ENCODE data around the gene RHBG.

RHBG gene

DNA sequence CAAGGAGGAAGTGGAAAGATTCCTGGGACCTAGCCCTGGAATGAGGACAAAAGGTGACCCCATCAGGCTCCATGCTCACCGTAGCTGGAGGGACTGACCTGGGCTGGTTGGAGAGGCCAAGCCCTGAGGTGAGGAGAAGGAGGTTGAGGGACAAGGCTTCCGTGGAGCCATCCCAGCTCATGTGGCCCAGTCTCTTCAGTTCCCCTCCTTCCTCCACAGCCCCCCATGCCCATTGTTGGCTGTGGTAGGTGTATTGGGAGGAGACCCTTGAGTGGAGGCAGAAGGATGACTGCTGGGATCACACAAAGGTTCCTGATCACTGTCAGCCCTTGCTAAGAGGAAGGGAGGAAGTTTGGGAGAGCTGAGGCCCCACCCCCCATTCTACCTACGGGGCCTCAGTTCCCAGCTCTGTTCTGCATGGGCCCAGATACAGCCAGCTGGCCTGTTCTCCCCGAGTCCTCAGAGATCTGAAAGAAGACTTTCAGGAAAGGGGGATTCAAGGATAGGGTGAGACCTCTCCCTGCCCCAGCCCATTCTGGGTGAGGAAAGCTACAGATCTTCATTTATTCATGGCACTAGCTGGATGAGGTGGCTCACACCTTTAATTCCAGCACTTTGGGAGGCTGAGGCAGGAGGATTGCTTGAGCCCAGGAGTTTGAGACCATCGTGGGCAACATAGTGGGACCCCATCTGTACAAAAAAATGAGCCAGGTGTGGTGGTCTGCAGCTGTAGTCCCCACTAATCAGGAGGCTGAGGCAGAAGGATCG lies 17.3 kb downstream of the RHBG start:
- no peak for DNase-seq

DNA sequence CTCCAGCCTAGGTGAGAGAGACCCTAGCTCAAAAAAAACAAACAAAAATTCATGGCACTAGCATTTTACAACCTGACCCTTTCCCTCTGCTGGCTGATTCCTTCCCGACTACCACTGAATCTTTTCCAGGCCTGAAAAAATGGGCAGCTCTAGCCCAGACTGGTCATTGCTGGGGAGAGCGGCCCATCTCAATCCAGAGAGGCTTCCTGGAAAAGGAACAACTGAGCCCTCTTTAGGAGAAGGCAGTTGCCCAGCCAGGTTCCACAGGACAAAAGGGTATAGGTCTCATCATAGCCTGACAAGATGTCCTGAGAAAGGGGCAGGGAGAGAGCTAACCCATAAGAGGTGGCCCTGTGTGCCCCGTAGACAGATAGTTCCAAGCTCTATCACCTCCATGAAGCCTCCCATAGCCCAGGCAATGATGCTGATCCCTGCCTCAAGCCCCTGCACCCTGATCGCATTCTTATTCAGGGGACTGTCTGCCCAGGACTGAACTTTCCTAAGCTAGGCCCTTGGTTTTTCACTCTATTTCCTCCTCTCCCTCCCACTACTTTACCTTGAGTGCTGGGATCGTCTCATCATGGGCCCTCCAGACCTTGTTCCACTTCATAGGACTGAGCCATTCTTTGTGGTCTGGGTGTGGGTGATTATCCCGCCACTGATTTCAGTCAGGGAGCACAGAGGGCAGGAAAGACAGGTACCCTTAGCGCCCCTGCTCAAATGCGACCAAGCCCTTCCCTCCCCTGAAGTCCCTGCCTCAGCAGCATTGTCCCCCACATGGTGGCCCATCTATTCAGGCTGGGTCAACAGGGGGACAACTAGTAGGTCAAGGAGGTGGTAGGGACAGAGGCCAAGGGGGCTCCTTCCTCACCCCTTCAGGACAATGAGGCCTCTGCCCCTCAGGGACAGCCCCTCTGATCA lies 18.2 kb downstream of the RHBG start:
- DNase-seq: no peak

DNA sequence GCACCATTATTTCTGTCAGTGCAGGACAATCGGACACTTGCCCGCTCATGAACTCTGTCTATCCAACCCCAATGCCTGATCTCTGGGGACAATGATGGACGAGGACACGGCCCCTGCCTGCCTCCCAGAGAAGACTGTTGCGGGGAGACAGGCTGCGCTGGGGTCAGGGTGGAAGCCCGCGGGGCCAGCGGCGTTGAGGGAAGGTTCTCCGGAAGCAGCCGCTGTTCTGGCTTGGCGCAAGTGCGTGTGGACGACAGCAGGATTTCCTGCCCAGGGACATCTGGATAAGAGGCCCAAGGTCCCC lies 18.8 kb downstream of the RHBG start:
- DNase-seq: peak in 5 of 58 donors; percentile 44 to 69 (median 59)

DNA sequence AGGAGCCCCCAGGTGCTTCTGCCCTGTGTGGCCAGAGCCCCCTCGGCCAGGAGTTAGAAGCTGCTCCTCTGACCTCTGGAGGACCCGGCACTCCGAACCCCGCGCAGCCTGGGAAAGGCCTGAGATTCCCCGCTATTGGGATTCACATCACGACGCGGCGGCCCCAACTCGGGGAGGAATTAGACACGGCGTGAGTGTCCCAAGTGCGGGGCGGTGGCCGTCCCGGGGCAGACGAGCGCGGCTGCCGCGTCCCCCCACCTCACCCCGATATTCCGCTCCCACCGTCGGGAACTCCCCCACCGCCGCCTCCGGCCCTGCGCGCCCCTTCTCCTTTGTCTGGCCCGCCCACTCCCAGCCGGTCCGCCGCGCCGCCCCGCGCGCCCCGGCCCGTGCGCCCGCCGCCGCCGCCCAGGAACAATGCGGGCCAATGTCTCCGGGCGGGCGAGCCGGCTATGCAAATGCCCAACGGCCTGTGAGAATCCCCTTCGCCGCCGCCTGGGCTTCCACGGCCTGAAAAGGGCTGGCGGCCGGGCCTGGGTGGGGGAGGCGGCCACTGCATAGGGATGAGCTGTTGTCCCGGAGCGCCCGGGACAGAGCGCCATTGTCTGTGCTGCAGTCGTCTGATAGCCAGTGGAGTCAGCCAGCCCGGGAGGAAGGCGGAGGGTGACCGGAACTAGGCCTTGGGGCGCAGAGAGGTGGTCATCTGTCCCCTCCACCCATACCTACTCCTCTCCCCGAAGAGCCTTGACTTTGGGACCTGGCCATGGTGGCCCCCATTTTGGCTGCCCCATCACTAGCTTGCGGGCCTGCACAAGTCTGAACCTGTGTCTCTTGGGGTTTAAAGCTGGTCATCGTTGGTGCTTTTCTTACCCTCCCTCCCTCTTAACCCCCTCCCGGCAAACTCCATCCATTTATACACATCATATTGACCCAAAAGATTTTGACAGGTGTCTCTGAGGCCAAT lies 19.4 kb downstream of the RHBG start:
- DNase-seq: peak in 56 of 58 donors; percentile 27 to 96 (median 86)

DNA sequence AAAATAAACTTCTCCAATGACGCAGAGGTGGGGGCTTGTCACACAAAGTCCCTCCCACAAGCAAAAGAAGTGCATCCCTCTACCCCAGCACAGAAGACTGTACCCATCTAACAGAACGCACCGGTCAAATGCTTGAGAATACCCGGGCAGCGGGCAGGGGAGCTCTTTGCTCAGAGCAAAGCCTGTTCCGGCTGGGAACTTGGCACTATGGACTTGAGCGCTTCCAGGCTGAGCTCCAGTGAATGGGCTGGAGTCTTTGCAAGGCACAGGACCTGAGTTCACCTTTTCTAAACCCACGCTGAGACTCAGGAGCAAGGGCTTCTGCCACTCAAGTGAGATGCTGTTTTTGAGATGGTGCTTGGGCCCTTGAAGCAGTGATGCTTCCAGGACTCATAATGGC lies 20.3 kb downstream of the RHBG start:
- DNase-seq: peak in 32 of 58 donors; percentile 10 to 66 (median 38)

DNA sequence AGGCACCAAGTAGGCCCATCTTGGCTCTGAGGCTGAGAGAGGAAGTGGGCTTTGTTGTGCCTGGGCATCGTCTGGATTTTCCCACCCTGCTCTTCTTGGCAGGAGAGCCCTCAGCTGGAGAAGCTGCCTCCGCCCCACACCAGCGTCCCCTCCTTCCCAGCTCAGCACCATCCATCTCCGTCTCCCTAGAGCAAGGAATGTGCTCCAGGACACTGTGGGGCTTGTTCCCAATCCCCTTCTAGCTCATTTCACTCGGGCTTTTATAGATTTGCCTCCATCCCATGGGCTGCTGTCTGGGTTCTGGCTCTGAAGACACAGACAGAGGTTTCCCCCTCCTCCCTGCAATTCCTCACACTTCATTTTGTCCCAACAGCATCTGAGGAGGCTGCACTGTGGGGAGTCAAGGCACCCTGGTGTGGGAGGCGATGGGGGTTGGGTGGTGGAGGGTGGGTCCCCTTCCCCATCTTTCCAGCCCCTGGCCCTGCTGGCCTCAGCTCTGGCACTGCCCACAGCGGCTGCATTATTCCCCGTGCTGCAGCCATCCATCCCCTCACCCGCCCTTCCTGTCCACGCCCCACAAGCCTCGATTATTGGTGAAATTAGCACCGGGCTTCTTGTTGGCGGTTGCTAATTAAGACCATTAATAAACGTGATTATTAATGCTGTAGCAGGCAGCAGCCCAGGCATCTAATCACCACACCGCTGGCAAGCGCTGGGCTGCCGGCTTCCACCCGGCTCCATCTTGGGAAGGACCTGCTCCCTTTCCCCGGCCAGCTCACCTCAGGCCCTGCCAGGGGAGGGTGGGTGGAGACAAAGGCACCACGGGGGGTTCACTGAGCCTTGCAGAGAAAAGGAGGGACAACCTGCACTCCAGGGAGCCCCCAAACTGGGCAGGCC lies 21.7 kb downstream of the RHBG start:
- peak in 49 of 58 donors; percentile 25 to 93 (median 64) for DNase-seq

DNA sequence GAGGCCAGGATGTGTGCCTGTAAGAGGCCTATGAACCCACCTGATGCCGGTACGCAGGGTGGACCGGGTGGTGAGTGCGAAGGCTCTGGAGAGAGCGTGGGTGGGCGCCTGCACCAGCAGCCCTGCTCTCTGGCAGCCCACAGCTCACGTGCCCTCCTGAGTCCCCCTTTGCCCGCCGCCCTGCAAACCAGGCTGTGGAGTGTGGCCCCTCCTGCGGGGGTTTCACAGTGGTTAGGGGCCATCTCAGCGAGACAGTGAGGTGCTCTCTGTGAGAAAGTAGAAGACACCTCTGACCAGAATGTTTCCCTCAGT lies 22.3 kb downstream of the RHBG start:
- no peak for DNase-seq

DNA sequence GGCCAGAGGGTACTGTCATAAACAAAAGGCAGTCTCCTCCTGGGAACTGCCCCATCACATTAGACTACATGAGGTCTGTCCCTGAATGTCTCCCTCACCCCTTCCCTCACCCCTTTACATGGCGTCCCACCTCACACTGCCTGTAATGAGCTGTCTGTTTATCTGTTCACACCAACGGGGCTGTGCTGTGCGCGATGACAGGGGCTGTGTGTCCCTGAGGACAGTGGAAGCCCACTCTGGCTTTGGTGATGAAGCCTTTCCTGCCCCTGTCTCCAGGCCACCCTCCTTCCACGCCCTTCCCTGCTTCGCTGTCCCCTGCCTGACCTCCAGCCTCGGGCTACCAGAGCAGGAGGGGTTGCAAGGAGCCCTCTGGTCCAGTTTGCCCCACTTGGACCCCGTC lies 22.7 kb downstream of the RHBG start:
- no peak for DNase-seq

DNA sequence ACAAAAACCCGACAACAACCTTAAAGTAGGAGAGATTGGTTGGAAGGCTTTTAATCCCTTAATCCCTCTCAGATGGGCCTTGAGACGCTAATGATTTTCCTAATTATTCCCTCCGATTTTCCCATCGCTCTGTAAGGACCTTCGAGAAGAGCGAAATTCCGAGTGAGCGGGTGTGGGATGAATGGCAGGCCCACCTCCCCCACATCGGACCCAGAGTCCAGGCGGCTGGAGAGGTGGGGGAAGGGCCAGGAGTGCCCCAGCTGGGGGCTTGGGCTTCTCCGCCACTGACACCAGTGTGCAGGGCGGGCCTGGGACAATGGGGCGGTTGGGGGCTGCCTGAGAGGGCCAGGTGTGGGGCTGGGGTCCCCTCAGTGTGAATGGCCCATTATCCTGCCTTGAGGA lies 23.4 kb downstream of the RHBG start:
- no peak for DNase-seq

DNA sequence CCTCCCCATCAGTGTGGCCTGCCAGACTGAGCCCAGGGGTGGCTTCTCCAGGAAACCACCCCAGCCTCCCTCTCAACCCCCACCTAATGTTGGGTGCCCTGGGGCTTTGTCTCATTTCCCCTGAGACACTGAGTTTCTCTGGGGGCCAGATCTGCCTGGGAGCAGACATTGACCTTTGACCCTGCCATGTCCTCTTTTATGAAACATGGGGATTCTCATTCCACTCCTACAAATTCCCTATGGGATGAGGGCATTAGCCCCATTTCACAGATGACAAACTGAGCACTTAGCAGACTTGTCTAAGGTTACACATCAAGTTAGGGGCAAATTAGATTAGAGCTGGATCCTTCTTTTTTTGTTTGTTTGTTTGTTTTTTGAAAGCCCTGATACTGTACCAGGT lies 24.1 kb downstream of the RHBG start:
- DNase-seq: no peak

DNA sequence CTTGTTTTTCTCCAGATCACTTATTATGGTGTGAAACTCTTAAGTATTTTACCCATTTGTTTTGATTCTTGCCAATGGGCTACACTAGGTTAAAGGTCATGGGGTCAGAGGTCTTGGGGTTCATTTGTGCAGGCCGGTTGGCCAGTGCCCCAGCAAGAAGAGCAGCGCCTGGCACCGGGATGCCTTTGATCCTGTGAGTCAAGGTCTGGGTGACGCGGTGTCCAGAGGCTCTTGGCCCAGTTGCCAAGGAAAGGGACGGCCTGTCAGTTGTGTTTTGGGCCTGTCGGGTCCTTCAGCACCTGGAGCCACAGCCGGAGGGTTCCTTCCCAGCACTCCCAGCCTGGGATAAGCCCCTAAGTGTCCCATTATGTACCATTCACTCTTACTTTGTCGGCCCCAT lies 25.1 kb downstream of the RHBG start:
- peak in 1 of 58 donors; percentile 26 for DNase-seq

DNA sequence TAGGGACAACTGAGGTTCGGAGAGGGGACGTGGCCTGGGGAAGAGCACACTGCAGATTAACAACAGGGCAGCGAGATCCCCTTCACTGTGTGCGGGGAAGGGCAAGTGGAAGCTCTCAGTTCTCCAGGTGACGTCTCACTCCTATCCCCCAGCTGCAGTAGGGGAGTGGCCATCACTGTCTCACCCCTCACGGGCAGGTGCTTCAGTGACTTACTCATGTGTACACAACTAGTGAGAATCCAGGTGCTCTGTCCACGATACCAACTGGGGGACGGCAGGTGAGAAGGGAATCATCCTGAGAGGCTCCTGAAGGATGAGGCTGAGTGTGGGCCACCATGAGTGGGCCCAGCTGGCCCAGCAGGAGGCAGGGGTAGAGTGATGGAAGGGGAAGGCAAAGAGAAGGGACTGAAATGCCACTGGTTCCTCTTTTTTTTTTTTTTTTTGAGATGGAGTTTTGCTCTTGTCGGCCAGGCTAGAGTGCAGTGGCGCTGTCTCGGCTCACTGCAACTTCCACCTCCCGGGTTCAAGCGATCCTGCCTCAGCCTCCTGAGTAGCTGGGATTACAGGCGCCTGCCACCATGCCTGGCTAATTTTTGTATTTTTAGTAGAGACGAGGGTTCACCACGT lies 25.9 kb downstream of the RHBG start:
- no peak for DNase-seq

DNA sequence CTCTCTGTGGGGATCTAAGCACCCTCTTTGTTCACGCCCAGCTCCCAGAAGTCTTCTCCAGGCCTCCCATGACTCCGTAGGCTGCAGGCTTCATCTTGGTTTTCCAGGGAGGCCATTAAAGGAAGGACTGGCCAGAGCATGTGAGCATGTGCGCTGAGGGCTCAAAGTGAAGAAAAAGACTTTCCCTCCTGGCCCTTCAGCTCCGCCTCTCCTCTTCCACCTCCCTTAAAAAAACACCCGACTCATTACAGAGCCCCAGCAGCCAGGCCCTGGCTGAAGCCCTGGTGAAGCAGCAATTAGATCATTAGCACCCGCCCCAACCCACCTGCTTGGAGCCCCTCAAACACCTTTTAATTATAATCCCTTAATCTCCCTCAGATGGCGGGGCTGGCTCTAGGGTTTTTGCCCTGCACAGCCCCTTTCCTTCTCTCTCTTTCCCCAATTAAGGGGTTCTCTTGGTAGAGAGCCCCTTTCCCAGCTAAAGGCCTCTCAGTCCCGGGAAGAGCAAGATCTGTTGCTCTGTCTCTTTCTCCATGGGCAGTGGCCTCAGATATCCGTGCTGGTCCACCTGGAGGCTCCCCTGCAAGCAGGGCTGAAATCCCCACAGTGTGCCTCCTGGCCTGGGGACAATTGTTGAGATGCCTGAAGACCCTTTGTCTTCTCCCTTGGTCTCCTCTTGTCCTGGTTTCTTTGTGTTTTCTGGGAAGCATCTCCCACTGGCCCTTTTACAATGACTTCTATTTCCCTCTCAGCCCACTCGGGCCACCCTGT lies 30.5 kb downstream of the RHBG start:
- no peak for DNase-seq

DNA sequence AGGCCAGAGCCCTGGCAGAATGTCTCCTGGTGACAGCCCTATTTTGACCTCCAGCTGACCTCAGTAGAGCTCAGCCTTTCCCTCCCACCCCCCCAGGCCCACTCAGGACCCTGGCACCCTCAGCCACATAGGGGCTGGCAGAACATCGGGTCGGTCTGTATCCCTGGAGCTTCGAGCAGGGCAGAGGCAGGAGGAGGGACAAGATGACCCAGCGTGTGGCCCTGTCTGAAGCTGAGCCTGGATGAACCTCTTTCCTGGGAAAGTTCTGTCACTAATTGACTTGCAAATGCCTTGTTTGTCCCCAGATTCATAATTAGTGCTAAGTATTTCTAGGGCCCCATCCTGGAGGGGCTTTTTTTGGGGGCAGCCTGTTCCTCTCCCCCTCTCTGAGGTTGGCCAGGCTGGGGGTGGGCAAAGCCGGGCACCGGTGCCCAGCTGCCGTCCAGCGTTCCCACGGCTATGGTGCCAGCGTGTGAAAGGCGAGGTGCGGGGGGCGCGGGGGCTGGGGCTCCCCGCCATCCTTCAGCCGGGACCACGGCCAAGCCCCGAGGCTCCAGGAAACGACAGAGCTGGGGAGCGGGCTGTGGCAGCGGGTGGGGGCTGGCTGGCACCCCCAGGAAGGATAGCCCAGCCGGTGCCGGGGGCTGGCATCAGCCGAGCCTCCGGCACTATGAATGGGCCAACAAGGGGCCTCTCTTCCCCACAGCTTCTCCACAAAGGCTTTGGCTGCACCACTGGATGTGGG lies 31.4 kb downstream of the RHBG start:
- peak in 55 of 58 donors; percentile 27 to 95 (median 75) for DNase-seq

DNA sequence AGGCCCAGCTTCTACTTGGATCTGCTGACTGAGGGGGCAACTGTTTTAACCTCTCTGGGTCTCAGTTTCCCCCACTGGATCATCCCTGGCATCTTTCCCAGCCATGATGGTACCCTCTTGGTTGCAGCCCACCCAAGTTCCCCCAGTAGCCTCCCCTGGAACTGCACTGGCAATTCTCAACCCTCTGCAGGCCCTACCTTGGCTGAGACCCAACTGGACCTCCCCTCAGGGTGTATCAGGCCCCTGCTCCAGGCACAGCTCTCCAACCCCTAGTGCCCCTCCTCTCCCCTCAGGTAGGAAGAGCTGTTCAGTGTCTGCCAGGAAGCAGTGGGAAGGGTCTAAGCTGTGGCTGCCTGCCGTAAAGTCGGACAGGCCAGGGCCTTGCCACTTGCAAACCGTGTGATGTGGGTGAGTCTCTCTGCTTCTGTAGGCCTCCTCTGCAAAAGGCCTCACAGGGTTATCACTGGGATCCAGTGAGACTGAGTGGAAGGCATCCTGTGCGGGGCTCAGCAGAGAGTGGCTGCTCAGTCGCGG lies 32.1 kb downstream of the RHBG start:
- peak in 3 of 58 donors; percentile 25 to 75 (median 52) for DNase-seq

DNA sequence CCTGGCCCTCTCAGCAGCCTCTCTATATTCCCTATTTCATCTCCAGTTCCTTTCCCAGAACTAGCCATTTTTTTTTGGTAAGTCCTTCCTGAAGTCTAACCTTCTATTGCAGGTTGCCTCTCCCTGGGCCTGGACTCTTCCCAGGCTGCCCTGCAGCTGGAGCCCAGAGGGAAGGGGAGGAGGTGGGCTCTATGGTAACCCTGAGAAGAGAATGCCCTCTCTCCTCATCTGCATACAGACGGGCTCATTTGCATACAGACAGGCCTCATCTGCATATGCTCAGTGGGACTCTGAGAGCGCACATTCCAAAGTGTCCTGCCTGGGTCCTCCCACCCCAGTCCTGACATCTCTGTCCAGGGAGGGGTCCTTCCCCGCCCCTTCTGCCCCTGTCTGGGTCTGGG lies 32.7 kb downstream of the RHBG start:
- DNase-seq: peak in 20 of 58 donors; percentile 20 to 73 (median 45)

DNA sequence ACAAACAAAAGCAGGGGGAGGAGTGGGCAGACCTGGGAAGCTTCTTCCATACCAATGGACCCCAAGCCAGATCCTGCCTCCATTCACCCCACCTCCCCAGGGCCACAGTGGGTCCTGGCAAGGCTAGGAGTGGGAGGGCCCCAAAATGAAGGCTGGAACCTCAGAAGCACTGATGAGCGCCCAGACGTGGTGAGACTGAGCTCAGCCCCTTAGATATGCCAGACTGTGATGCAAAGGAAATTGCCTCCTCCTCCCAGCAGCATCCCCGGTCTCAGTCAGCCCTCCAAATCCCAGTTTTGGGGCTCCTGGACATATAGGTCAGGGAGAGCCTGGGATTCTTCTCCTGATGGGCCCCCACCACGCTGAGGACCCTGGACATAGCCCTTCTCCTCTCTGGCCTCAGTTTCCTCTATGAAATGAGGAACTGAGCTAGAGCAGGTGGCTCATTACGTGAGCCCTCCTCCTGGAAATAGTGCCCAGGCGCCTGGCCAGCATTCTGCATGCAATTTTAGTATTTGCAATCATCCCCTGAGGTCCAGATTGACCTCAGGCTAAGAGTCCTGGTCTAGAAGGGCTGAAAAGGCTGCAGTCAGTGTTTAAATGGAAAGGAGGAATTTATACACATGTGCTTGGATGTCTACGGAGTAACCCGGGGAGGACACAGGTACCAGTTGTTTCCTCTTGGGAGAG lies 33.5 kb downstream of the RHBG start:
- DNase-seq: peak in 10 of 58 donors; percentile 28 to 72 (median 53)
